GM18519 (cell line): ENCODE data around the gene KCNQ1.

Experiments
- ATAC-seq: cut with Tn5 transposase; IDR thresholded peaks from one replicate; pipeline ENCODE4 v1.9.1; 2021; ENCODE audit warnings: mild to moderate bottlenecking, moderate library complexity; ENCODE audit not compliant: unreplicated experiment, low FRiP score

KCNQ1 gene

GRCh38 chr11:2409611-2410468, 35.0 kb upstream of the KCNQ1 start:
- no peak for ATAC-seq

- no peak for ATAC-seq
Measured at GRCh38 chr11:2410616-2411015, 34.2 kb upstream of the KCNQ1 start.

DNA sequence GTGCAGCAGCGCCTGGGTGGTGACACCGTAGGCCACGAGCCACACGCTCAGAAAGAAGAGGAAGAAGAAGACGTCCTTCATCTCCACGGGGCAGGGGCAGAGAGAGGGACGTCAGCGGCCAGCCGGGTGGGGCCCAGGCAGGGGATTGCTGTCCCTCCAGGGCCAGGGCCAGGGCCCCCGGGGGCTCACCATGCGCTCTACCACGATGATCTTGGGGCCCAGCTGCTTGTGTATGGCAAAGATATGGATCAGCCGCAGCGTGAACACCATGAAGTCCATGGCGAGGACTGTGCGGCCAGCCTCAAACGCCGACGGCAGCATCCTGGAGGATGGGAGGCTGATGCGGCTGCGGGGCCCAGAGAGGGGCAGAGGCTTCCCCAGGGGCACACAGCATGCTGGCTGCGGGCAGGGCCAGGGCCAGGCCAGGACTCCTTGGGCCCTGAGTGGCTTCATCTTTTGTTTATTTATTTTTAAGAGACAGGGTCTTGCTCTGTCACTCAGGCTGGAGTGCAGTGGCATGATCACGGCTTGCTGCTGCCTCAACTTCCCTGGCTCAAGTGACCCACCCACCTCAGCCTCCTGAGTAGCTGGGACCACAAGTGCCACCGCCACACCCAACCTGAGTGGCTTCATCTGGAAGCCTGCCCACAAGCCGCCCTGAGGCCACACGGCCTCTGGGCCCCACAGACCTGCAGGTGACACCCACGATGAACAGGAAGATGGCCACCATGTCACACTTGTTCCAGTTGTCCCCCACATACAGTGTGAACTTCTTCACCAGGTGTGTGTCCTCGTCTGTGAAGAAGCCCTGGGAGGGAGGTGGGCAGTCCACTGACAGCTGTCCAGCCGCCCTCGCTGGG, 33.1 kb upstream of the KCNQ1 start:
- no peak for ATAC-seq

- no peak for ATAC-seq
Measured at GRCh38 chr11:2412323-2412722, 32.5 kb upstream of the KCNQ1 start.

GRCh38 chr11:2413742-2414579, 30.8 kb upstream of the KCNQ1 start:
- no peak for ATAC-seq

DNA sequence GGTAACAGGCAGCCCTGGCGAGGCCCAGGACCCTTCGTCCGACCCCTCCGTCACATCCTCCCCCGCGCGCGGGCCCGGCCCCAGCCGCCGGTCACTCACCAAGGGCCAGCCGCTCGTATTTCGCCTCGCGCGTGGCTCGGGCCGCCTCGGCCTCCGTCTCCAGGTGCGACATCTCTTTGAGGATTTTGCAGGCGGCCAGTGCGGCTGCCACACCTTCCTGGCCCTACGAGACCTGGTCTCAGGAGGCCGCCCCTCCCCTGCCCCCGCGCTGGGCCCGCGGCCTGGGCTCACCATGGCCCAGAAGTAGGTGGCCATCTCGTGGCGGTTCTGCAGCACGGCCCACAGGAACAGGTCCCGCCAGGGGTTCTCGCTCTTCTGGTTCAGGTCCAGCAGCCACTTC, 30.2 kb upstream of the KCNQ1 start:
- ATAC-seq, result no peak

DNA sequence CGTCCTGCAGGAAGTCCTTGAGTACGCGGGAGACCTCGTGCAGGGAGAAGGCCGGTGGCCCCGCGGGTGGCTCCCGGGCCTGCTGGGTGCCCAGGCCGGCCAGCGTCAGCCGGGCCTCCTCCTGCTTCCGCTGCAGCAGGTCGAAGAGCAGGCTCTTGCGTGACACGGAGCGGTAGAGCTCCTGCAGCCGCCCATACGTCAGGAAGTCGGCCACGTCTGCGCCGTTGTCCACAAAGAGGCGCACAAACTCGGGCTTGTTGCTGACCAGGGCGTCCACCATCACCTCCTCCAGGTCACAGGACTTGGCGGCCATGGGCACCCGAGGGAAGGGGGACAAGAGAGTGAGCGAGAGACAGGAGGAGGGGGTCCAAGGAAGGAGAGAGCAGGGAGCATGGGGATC, 29.6 kb upstream of the KCNQ1 start:
- no peak for ATAC-seq

DNA sequence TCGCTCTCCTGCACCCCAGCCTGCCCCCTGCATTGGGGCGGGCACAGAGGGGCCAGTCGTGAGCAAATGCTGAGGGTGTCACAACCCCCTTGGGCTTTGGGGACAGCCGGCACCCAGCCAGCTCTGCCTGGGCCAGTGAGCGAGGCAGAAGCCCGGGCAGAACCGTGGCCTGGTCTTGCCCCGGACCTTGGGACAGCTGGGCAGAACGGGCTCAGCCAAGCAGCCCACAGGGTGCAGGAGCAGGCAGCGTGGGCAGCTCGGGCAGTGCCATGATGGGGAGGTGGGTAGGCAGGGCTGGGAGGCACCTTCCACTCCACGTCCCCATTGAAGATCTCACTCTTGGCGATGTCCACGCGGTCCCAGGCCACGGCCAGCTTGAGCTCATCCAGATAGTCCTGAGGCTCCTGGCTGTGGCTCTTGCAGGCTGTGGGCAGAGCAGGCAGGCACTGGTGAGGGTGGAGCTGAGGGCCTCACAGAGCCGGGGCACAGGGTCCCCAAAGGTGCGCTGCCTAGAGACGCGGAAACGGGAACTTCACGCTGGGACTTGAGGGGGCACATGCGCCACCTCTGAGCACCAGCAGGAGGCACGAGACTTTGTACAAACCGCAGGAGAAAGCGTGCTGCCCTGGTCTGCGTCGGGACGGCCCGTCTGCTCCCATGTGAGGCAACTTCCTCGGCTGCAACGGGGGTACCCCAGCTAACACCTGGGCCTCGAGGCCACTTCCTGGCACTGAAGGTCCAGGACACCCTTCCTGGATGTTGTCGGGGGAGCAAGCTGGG, 29.0 kb upstream of the KCNQ1 start:
- ATAC-seq, result no peak

GRCh38 chr11:2416765-2417164, 28.0 kb upstream of the KCNQ1 start:
- ATAC-seq, result no peak

GRCh38 chr11:2417856-2418692, 26.7 kb upstream of the KCNQ1 start:
- no peak for ATAC-seq

GRCh38 chr11:2418693-2419360, 26.0 kb upstream of the KCNQ1 start:
- ATAC-seq, result no peak

DNA sequence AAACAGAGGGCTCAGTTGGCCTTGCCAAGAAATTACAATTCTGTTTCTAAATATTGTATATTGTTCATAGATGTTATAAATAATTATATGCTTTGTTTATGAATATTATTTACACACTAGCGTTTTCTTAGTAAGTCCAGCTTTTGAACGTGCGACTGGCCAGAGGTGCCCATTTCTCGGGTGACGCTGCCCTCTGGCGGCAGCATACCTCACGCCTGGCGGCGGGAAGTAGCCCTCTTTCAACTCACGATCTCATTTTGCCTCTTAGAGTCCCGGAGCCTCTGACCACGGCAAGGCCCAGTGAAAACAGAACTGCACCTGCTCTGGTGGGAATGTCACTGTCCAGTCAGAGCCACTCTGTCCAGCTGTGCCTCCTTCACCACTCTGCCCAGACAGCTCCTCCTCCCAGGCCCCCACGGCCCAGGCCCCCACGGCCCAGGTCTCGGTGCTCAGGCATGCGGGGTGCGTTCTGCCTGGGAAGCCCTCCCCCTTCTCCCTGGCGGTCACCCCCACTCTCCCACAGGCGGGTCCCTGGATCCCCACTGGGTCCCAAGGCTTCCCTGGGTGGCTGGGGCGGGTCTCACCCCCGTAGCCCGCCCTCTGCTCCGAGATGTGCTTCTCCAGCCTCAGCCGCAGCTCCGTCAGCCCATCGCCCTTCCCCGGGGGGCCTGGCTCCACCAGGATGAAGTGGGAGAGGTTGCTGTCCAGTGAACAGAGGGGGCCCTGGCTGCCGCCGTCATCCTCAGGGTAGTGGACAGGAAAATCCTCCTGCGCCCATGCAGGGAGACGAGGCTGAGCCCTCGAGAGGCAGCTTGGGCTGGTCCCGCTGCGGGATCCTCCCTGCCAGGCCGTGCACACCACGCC, 24.9 kb upstream of the KCNQ1 start:
- ATAC-seq, result no peak

DNA sequence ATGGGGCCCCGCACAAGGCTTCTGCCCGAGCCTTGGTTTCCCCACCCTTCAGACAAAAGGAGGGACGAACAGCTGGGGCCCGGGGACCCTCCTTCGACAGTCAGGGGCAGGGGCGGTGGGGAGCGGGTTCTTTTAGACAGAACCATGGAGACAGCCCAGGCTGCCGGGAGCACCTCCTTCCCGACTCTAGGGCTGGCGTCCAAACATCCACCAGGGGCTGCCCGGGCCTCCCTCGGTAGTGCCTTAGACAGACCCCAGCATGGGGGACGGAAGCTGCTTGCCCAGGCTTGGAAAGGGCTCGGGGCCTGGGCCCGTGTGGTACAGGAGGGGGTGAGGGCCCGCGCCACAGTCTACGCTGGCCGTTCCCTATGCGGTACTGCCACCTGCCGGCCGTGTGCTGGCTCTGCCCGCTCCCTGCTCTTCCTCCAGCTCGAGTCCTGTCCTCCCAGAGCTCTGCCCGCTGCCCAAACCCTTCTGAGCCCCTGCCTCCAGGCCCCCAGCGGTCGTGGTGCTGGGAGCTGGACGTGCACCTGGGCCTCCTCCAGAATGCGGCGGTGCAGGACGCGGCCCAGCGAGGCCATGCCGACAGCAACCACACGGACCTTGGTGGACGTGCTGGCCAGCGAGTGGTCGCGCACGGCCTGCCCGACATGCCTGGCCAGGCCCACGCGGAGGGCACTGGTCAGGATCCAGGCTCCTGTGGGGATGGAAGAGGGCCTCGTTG, 24.1 kb upstream of the KCNQ1 start:
- no peak for ATAC-seq

GRCh38 chr11:2421226-2421994, 23.4 kb upstream of the KCNQ1 start:
- ATAC-seq, result no peak

- no peak for ATAC-seq
Measured at GRCh38 chr11:2421996-2422395, 22.8 kb upstream of the KCNQ1 start.

- ATAC-seq, result no peak
Measured at GRCh38 chr11:2422461-2423156, 22.2 kb upstream of the KCNQ1 start.
